Measurements from ENCODE around the gene ADGRD2. TPM values are rescaled to one million over a fixed set of nuclear protein-coding genes. Genes with fewer than 3 reads are reported as not detected.

Gene ADGRD2
- total RNA-seq, 1 donor from 2014 or later, result not detected

GRCh38 chr9:124518116-124518515, 67.9 kb downstream of the ADGRD2 start:
- no peak for TF ChIP-seq CTCF (IDR thresholded peaks at IDR 0.05; ENCODE audit: partially characterized antibody, unreplicated experiment)
- Mint-ChIP-seq H3K27ac (ENCODE audit: unreplicated experiment) (no peak overlapping the region), H3K4me1 (ENCODE audit: low read depth, unreplicated experiment) (peaks cover 3% of the 10 kb centered on the region), H3K9me3 (ENCODE audit: unreplicated experiment) (no peaks in the 10 kb centered on the region), H3K27me3 (ENCODE audit: unreplicated experiment) (peaks cover 1% of the 10 kb centered on the region), H3K36me3 (ENCODE audit: unreplicated experiment) (peaks cover 4% of the 10 kb centered on the region), H3K4me3 (ENCODE audit: unreplicated experiment) (no peak overlapping the region)
- DNase-seq, result no peak

- TF ChIP-seq CTCF (IDR thresholded peaks at IDR 0.05; ENCODE audit: partially characterized antibody, unreplicated experiment), result no peak
- no peaks in the 10 kb centered on the region for H3K9me3 Mint-ChIP-seq (ENCODE audit: unreplicated experiment)
- H3K27me3 Mint-ChIP-seq (ENCODE audit: unreplicated experiment), result peaks cover 4% of the 10 kb centered on the region
- no peak for DNase-seq
- no peak overlapping the region for H3K27ac Mint-ChIP-seq (ENCODE audit: unreplicated experiment)
- H3K36me3 Mint-ChIP-seq (ENCODE audit: unreplicated experiment), result no peaks in the 10 kb centered on the region
- no peak overlapping the region for H3K4me3 Mint-ChIP-seq (ENCODE audit: unreplicated experiment)
- peaks cover 2% of the 10 kb centered on the region for H3K4me1 Mint-ChIP-seq (ENCODE audit: low read depth, unreplicated experiment)
Observed at GRCh38 chr9:124520206-124520596, 70.0 kb downstream of the ADGRD2 start.

GRCh38 chr9:124521142-124521541, 70.9 kb downstream of the ADGRD2 start:
- no peak for DNase-seq
- Mint-ChIP-seq H3K27ac (ENCODE audit: unreplicated experiment) (no peak overlapping the region), H3K36me3 (ENCODE audit: unreplicated experiment) (no peaks in the 10 kb centered on the region), H3K9me3 (ENCODE audit: unreplicated experiment) (peaks cover 2% of the 10 kb centered on the region), H3K4me1 (ENCODE audit: low read depth, unreplicated experiment) (peaks cover 2% of the 10 kb centered on the region), H3K4me3 (ENCODE audit: unreplicated experiment) (no peak overlapping the region), H3K27me3 (ENCODE audit: unreplicated experiment) (peaks cover 4% of the 10 kb centered on the region)
- no peak for TF ChIP-seq CTCF (IDR thresholded peaks at IDR 0.05; ENCODE audit: partially characterized antibody, unreplicated experiment)

- no peak for DNase-seq
- Mint-ChIP-seq H3K27ac (ENCODE audit: unreplicated experiment) (no peak overlapping the region), H3K4me1 (ENCODE audit: low read depth, unreplicated experiment) (peaks cover 2% of the 10 kb centered on the region), H3K27me3 (ENCODE audit: unreplicated experiment) (peaks cover 4% of the 10 kb centered on the region), H3K9me3 (ENCODE audit: unreplicated experiment) (peaks cover 2% of the 10 kb centered on the region), H3K36me3 (ENCODE audit: unreplicated experiment) (no peaks in the 10 kb centered on the region), H3K4me3 (ENCODE audit: unreplicated experiment) (no peak overlapping the region)
- TF ChIP-seq CTCF (IDR thresholded peaks at IDR 0.05; ENCODE audit: partially characterized antibody, unreplicated experiment), result no peak
Observed at GRCh38 chr9:124522121-124523098, 72.2 kb downstream of the ADGRD2 start.

GRCh38 chr9:124526174-124526573, 75.9 kb downstream of the ADGRD2 start:
- H3K27ac Mint-ChIP-seq (ENCODE audit: unreplicated experiment), result no peak overlapping the region
- TF ChIP-seq CTCF (IDR thresholded peaks at IDR 0.05; ENCODE audit: partially characterized antibody, unreplicated experiment), result no peak
- H3K4me1 Mint-ChIP-seq (ENCODE audit: low read depth, unreplicated experiment), result no peaks in the 10 kb centered on the region
- peaks cover 4% of the 10 kb centered on the region for H3K27me3 Mint-ChIP-seq (ENCODE audit: unreplicated experiment)
- DNase-seq, result no peak
- H3K4me3 Mint-ChIP-seq (ENCODE audit: unreplicated experiment), result no peak overlapping the region
- no peaks in the 10 kb centered on the region for H3K36me3 Mint-ChIP-seq (ENCODE audit: unreplicated experiment)
- peaks cover 2% of the 10 kb centered on the region for H3K9me3 Mint-ChIP-seq (ENCODE audit: unreplicated experiment)

Data from glutamatergic neuron (in vitro differentiated cells).